PC-9 (cell line): Measurements from ENCODE around the gene PPP2R2B. TPM values are rescaled to one million over a fixed set of nuclear protein-coding genes. Genes with fewer than 3 reads are reported as not detected.

Source experiments
- BruUV-seq: library from RNA; stranded (reverse); fragments of 400-500 nt; replicated peaks from 2 replicates; lab custom pipeline; 2021; lab: Mats Ljungman, UMichigan
- CTCF ChIA-PET: fragments of 300-600 bp; sonication (Branson Sonifier 250); formaldehyde crosslinking; loops from one replicate; lab custom pipeline; 2022; ENCODE audit warnings: antibody characterized with exemption; lab: Charles Lee
- POLR2A ChIA-PET: fragments of 300-600 bp; sonication (Branson Sonifier 250); formaldehyde crosslinking; loops from one replicate; lab custom pipeline; 2022; ENCODE audit warnings: antibody characterized with exemption; ENCODE audit not compliant: unreplicated experiment; lab: Charles Lee
- DNase-seq, 2 experiments: peaks; one replicate each; pipeline versions ENCODE4 v3.0.0 to v3.0.0-alpha.2; 2015 to 2022; ENCODE audit warnings: mixed read lengths in 1 of 2
- H2AFZ ChIP-seq: fragments of 200-600 bp; sonication (generic); 2 replicates; pipeline ENCODE4 v1.8.1; 2017; ENCODE audit warnings: antibody characterized with exemption
- H3F3A ChIP-seq: fragments of 200-600 bp; sonication (generic); 2 replicates; pipeline ENCODE4 v1.8.1; 2017; ENCODE audit warnings: antibody characterized with exemption, mild to moderate bottlenecking, low read depth; ENCODE audit not compliant: insufficient read depth
- H3K27ac ChIP-seq: fragments of 200-600 bp; sonication (generic); 2 replicates; pipeline ENCODE4 v1.6.1; 2016; ENCODE audit warnings: mixed run types
- H3K27me3 ChIP-seq: fragments of 200-600 bp; sonication (generic); 2 replicates; pipeline ENCODE4 v1.6.1; 2016; ENCODE audit warnings: low read depth, mixed run types; ENCODE audit not compliant: insufficient read depth
- H3K36me3 ChIP-seq: fragments of 200-600 bp; sonication (generic); 2 replicates; pipeline ENCODE4 v1.6.1; 2016; ENCODE audit warnings: low read depth, mixed run types
- H3K4me1 ChIP-seq: fragments of 200-600 bp; sonication (generic); replicated peaks from 2 replicates; pipeline ENCODE4 v1.6.1; 2016; ENCODE audit warnings: mixed run types; ENCODE audit not compliant: insufficient read depth
- H3K4me2 ChIP-seq: fragments of 200-600 bp; sonication (generic); 2 replicates; pipeline ENCODE4 v1.6.1; 2017; ENCODE audit warnings: mixed run types
- H3K4me3 ChIP-seq: fragments of 200-600 bp; sonication (generic); 2 replicates; pipeline ENCODE4 v1.6.1; 2016; ENCODE audit warnings: mixed run types
- H3K79me2 ChIP-seq: fragments of 200-600 bp; sonication (generic); 2 replicates; pipeline ENCODE4 v1.6.1; 2017; ENCODE audit warnings: low read depth, mixed run types
- H3K9me2 ChIP-seq: fragments of 200-600 bp; sonication (generic); 2 replicates; pipeline ENCODE4 v1.8.1; 2017; ENCODE audit warnings: mild to moderate bottlenecking; ENCODE audit not compliant: insufficient read depth
- H3K9me3 ChIP-seq: fragments of 200-600 bp; sonication (generic); 2 replicates; pipeline ENCODE4 v1.8.1; 2016; ENCODE audit warnings: low read depth; ENCODE audit not compliant: insufficient read depth
- H4K20me1 ChIP-seq: fragments of 200-600 bp; sonication (generic); 2 replicates; pipeline ENCODE4 v1.8.1; 2017; ENCODE audit not compliant: insufficient read depth
- CTCF ChIP-seq: fragments of 200-600 bp; sonication (generic); conservative IDR thresholded peaks from 2 replicates; pipeline ENCODE4 v1.6.1; 2017; ENCODE audit warnings: mixed run types, antibody characterized with exemption, mild to moderate bottlenecking, moderate library complexity
- EZH2 ChIP-seq: fragments of 200-600 bp; sonication (generic); IDR thresholded peaks from 2 replicates; pipeline ENCODE4 v1.8.0; 2017; ENCODE audit warnings: antibody characterized with exemption, low read depth
- intact Hi-C: fragments of 100-400 bp; cut with micrococcal nuclease; formaldehyde crosslinking; loops from one replicate; pipeline ENCODE4 v1.10.0; 2022; ENCODE audit not compliant: unreplicated experiment
- total RNA-seq: library from RNA; stranded (reverse); gene quantifications from 2 replicates; pipeline ENCODE4 v1.2.3, GENCODE V29; 2021

PPP2R2B gene
- total RNA-seq, 1 experiment from 2014 or later = not detected

DNA sequence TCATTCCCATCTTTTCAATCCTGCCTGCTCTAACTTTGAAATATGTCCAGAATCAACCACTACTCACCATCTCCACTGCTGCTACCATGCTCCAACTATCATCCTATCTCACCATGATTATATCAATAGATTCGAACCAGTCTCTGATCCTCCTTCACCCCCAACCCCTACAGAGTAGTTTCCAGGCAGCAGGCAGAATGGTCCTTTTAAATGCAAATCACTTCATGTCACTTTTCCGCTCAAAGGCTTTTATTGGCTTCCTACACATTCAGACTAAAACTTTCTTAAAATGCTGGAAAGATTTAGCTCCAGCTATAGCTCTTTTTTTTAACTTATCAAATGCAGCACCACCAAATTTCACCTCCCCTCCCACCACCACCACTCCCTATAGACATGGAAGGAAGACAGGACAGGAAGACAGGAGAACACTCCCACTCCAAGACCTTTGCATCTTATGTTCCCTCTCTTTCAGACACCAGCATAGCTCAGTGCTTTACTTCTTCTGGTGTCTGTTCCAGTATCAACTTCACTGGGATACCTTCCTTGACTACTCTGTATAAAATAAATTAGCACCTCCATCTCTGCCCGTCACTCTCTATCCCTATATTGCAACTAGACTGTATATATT, 9.9 kb upstream of the PPP2R2B start:
- POLR2A ChIA-PET = no interaction called here
- no peaks in the 10 kb centered on the region for H3K79me2 ChIP-seq

GRCh38 chr5:146884066-146884626, 5.6 kb upstream of the PPP2R2B start:
- H3K27ac ChIP-seq = no peak overlapping the region
- no peak overlapping the region for H3K4me3 ChIP-seq
- BruUV-seq = no TSS peak
- H3F3A ChIP-seq = no peaks in the 10 kb centered on the region
- H3K4me2 ChIP-seq = no peak overlapping the region
- CTCF ChIA-PET = no interaction called here
- no peaks in the 10 kb centered on the region for H3K9me2 ChIP-seq
- no peaks in the 10 kb centered on the region for H3K9me3 ChIP-seq
- intact Hi-C loops = no loop called here
- H3K79me2 ChIP-seq = no peaks in the 10 kb centered on the region
- POLR2A ChIA-PET = no interaction called here
- no peak for DNase-seq
- H4K20me1 ChIP-seq = no peaks in the 10 kb centered on the region
- H3K27me3 ChIP-seq = peaks cover 7% of the 10 kb centered on the region
- no peak for TF ChIP-seq EZH2
- TF ChIP-seq CTCF = no peak
- no peak overlapping the region for H2AFZ ChIP-seq
- no peaks in the 10 kb centered on the region for H3K4me1 ChIP-seq
- H3K36me3 ChIP-seq = no peaks in the 10 kb centered on the region

More for the DNA sequence above, 9.9 kb upstream of the PPP2R2B start:
- Histone ChIP-seq H3F3A (no peaks in the 10 kb centered on the region), H4K20me1 (no peaks in the 10 kb centered on the region), H3K4me2 (no peak overlapping the region), H3K27ac (no peak overlapping the region), H3K4me3 (no peak overlapping the region), H3K9me2 (no peaks in the 10 kb centered on the region), H3K36me3 (no peaks in the 10 kb centered on the region), H3K27me3 (no peaks in the 10 kb centered on the region), H3K9me3 (no peaks in the 10 kb centered on the region), H3K4me1 (no peaks in the 10 kb centered on the region), H2AFZ (no peak overlapping the region)
- TF ChIP-seq EZH2 = no peak
- no peak for TF ChIP-seq CTCF
- BruUV-seq = no TSS peak
- intact Hi-C loops = no loop called here
- CTCF ChIA-PET = no interaction called here
- no peak for DNase-seq

- H3K4me3 ChIP-seq = no peak overlapping the region
- H4K20me1 ChIP-seq = no peaks in the 10 kb centered on the region
- H3K4me1 ChIP-seq = no peaks in the 10 kb centered on the region
- intact Hi-C loops = no loop called here
- BruUV-seq = no TSS peak
- H2AFZ ChIP-seq = no peak overlapping the region
- no peaks in the 10 kb centered on the region for H3K9me3 ChIP-seq
- no peaks in the 10 kb centered on the region for H3K79me2 ChIP-seq
- no peaks in the 10 kb centered on the region for H3K36me3 ChIP-seq
- POLR2A ChIA-PET = no interaction called here
- DNase-seq = no peak
- H3K27ac ChIP-seq = no peak overlapping the region
- H3F3A ChIP-seq = no peaks in the 10 kb centered on the region
- no peak overlapping the region for H3K4me2 ChIP-seq
- no peaks in the 10 kb centered on the region for H3K9me2 ChIP-seq
- TF ChIP-seq EZH2 = no peak
- TF ChIP-seq CTCF = no peak
- H3K27me3 ChIP-seq = peaks cover 11% of the 10 kb centered on the region
- CTCF ChIA-PET = no interaction called here
Measured at GRCh38 chr5:146883511-146883910, 5.0 kb upstream of the PPP2R2B start.
